NCI-H1105 (cell line): ENCODE measurements around the gene PKNOX2.

ENCODE experiments used
- DNase-seq: peaks from one replicate; lab custom pipeline; 2025; lab: John Stamatoyannopoulos, UW

Gene PKNOX2

GRCh38 chr11:125341676-125342075 lies 177.1 kb downstream of the PKNOX2 start:
- no peak for DNase-seq

GRCh38 chr11:125342281-125342930 lies 177.9 kb downstream of the PKNOX2 start:
- DNase-seq: no peak

DNA sequence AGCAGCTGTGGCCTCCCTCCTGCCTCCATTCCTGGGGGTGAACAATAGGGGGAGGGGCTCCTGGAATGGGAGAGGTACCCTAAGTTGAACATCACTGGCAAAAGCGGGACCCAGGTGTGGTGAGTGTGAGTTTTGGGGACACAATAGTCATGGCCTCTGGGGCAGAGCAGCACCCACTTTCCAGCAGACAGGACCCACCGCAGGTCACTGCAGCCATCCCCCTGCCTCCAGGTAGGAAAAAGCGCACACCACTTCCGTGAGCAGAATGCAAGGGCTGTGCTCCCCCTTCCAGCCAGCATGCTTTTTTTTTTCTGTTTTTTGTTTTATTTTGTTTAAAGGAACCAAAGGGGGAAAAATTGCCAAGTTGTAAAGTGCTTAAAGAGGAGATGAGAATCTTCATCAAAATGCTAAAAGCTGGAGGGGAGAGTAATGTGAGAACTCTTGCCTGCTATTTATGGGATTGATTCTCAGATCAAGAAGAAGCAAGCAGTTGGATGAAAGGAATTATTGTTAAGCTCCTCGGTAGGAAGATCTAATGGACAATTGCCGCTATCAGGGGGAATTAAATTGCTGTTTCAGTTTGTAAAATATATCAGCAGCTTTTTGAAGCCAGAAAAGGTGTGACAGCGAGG lies 178.7 kb downstream of the PKNOX2 start:
- DNase-seq: no peak

DNA sequence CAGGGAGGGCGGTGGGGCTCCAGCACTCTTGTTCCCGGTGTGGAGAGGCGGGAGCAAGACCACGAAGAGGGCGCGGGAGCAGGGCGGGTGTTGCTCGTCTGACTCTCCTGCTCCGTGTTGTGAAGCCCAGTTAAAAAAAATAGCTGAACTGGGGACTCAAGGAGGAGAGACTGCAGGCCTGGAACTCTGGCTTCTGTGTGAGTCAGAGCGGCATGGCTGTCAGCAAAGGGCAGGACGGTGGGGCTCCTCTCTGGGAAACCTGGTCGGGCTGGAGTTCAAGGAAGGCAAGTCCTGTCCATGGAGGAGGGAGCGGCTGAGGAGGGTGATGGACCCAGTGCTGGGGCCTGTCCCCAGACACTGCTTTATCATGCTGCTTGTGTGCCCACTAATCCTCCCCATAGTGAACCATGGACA lies 179.2 kb downstream of the PKNOX2 start:
- no peak for DNase-seq

GRCh38 chr11:125344846-125345420 lies 180.4 kb downstream of the PKNOX2 start:
- DNase-seq: no peak

GRCh38 chr11:125345421-125346178 lies 181.0 kb downstream of the PKNOX2 start:
- DNase-seq: peak; percentile 57

DNA sequence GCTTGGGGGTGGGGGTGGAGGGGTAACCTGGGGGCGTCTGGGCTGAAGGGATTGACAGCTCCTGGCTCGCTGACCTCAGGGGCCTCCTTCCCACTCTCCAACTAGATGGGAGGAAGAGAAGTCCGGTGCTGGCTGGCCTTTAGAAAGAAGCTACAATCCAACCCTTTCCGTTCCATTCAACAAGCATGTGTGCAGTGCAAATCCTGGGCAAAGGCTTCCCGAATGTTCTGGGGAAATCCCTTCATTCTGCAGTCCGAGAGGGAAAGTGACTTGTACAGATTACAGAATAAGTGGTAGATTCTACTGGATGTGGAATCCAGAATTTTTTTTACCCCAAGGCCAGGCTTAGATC lies 181.6 kb downstream of the PKNOX2 start:
- no peak for DNase-seq

DNA sequence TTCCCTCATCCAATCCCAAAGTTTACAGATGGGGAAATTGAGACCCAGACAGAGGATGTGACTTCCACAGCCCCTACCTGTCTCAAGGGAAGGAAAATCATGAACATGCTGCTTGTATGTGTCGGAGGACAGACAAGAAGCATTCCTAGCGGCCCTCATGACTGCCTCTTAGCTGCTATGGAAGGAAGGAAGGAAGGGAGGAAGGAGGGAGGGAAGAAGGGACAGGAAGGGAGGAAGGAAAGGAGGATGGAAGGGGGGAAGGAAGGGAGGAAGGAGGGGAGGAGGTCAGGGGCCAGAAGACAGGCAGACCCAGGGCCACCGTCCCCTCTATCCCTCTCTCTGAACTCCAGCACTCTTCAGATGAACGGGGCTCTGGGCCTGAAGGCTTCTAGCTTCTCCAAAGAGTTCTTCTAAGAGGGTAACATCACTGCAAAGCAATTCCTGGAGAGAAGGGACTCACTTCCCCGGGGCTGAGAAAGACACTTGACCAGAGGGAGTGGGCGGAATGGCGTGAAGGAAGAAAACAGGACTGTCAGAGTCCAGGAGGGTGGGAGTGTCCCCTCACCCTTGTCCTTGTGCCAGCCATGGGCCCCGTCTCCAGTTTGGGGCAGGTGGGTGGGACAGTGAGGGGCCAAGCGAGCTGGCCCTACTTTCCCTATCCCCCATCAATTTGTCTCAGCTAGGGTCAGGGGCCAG lies 182.2 kb downstream of the PKNOX2 start:
- DNase-seq: no peak

DNA sequence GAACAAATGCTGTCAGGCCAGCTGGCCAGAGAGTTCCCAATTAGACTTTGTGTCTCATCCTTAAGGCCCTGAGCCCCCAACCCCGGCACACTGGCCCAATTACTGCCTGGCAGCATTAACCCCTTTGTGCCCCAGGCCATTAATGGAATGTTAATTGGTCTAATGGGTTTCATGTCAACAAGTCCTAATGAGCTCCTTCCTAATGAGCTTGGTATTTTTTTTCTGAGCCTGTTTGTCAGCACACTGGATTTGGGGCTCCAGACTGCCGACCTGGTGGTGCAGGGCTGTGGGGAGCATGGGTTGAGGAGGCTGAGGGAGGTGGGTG lies 182.7 kb downstream of the PKNOX2 start:
- DNase-seq: no peak

GRCh38 chr11:125348141-125348651 lies 183.6 kb downstream of the PKNOX2 start:
- no peak for DNase-seq

DNA sequence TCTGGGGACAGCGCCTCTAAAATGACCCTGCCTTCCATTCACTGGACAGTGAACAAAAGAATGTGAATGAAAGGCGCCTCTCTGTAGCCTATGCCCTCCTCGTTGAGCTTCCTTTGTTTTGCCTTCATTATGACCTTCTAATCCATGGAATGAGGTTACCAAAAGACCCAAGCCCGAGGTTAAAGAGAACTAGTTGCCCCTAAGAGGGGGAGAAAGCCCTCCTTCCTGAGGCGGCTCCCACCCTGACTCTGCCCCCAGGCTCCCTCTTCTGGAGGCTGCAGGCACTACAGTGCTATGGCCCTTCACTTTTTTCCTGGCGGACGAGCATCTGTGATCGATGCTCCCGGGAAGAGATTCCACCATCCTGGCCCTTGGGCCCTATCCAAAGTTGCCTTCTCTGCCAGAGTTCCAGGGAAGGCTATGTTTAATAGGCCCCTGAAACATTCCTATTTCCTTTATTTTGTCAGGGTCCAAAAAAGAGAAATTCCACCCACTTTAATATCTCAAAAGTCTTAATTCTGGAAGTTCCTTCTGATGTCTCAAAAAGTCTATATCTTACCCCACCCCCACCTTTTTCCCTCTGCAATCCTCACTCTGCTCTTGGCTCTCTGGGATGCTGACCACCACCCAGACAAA lies 184.2 kb downstream of the PKNOX2 start:
- DNase-seq: peak; percentile 54

DNA sequence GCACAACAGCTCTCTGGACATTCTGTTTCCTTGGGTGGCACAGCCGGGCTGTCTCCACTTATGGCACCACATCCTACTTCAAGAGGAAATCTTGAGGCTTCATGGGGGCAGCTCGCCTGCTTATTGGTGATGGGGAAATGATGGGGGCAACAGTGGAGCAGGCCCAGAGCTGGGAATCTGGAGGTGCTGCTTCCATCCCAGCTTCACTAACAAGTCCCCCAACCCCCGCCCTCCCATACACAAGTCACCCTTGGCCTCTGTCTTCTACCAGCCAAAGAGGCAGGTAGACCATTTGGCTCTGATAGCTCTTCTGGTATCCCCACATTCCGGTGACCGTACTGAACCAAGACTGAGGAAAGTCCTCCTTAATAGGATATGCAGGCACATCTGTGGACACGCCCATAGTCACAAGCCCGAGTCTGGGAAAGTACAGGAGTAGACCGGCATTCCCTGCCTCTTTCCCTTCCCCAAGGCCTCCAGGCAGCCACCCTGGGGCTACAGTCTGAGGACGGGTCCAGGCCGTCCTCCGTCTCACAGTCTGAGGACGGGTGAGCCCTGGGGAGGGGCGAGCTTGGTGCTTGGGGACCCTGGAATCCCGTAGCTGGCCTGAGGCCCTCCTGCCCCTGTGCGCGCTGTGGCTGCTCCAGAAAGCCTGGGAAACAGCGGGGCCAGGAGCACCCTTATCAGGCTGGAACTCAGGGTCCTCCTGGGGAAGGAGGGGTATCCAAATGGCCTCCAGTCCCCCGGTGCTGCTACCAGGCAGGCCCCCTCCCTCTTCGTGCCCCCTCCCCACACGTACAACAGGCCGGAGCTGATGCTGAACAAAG lies 185.9 kb downstream of the PKNOX2 start:
- DNase-seq: no peak

- no peak for DNase-seq
Measured at GRCh38 chr11:125351033-125351867, 186.7 kb downstream of the PKNOX2 start.

DNA sequence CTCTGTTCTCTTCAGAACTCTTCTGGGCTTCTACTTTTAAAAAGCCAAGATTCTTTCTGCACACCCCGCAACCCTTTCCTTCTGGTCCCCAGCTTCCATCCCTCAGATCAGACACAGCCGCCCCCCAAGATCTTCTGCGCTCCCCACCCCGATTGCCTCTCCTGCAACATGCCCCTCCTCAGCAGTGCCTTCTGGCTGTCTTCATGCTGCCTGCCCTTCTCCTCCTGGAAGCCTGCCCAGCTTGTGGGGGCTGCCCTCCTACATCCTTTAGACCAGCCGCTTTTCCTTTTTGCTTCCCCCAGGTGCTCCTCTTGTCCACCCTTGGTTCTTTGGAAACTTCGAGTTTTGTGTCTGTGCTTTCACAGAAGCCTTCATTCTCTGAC lies 187.3 kb downstream of the PKNOX2 start:
- DNase-seq: no peak

DNA sequence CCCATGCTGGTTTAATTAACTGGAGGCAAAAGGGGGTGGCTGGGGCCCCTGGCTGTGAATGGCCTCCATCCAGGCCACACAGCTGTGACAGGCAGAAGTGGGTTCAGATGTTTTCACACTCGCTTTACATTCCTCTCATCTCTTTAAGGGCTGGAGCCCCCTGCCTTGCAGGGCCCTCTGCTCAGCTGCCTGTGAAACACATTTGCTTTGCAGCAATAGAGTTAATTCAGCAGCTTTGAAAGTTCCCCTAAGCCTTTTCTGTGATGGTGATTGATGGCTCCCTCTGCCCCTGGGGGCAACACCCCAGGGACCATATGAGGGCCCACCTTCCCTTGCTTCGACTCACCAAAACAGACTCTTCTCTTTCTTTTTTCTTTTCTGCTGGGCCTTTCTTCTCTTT lies 192.2 kb downstream of the PKNOX2 start:
- no peak for DNase-seq

DNA sequence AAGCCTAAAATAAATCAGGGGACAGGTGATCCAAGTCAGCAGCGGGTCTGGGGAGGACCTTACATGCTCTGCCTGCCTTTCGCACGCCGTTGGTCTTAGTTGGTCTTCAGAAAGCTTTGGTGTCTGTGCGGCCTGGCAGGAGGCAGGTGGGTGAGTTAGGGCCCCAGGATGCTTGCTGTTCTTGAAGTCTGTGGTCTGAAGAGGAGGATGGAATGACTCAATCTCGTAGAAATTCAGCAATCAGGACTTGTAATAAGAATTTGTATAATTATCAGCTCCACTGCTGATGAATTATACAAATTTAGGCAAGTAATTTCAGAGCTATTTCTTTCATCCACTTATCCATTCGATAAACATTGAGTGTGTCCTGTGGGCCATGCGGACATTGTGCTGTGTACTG lies 193.0 kb downstream of the PKNOX2 start:
- no peak for DNase-seq

- DNase-seq: no peak
Measured at GRCh38 chr11:125358254-125358840, 193.8 kb downstream of the PKNOX2 start.

GRCh38 chr11:125359130-125359529 lies 194.6 kb downstream of the PKNOX2 start:
- DNase-seq: no peak

- DNase-seq: no peak
Measured at GRCh38 chr11:125360066-125360465, 195.5 kb downstream of the PKNOX2 start.
